NCI-H526 treated with DMSO at 0.1 percent for 48 hours (cell line): Measurements from ENCODE around the gene SIPA1L3.
"Not testable (repeated sequence)": the region's sequence is repeated elsewhere in the genome, so short reads cannot be mapped to it uniquely, and the experiment has no call there.

Experiments used
- DNase-seq: peaks from one replicate; lab custom pipeline; 2025; lab: John Stamatoyannopoulos, UW

SIPA1L3 gene

GRCh38 chr19:38045554-38046253 lies 138.7 kb downstream of the SIPA1L3 start:
- DNase-seq = no peak

GRCh38 chr19:38046254-38047048 lies 139.4 kb downstream of the SIPA1L3 start:
- no peak for DNase-seq

- no peak for DNase-seq
Observed at GRCh38 chr19:38047049-38047438, 140.0 kb downstream of the SIPA1L3 start.

GRCh38 chr19:38047641-38048040 lies 140.6 kb downstream of the SIPA1L3 start:
- DNase-seq = no peak

GRCh38 chr19:38049105-38049649 lies 142.2 kb downstream of the SIPA1L3 start:
- DNase-seq = no peak

- no peak for DNase-seq
Observed at GRCh38 chr19:38055010-38055409, 148.0 kb downstream of the SIPA1L3 start.

- no peak for DNase-seq
Observed at GRCh38 chr19:38055655-38056521, 148.9 kb downstream of the SIPA1L3 start.

- no peak for DNase-seq
Observed at GRCh38 chr19:38056646-38057045, 149.6 kb downstream of the SIPA1L3 start.

- DNase-seq = peak; percentile 67
Observed at GRCh38 chr19:38057959-38058690, 151.1 kb downstream of the SIPA1L3 start.

- DNase-seq = no peak
Observed at GRCh38 chr19:38059897-38060296, 152.9 kb downstream of the SIPA1L3 start.

GRCh38 chr19:38060331-38060730 lies 153.3 kb downstream of the SIPA1L3 start:
- DNase-seq = no peak

- no peak for DNase-seq
Observed at GRCh38 chr19:38061294-38061693, 154.3 kb downstream of the SIPA1L3 start.

- no peak for DNase-seq
Observed at GRCh38 chr19:38062959-38063761, 156.2 kb downstream of the SIPA1L3 start.

GRCh38 chr19:38063928-38064327 lies 156.9 kb downstream of the SIPA1L3 start:
- DNase-seq = no peak

GRCh38 chr19:38064661-38065425 lies 157.8 kb downstream of the SIPA1L3 start:
- no peak for DNase-seq

GRCh38 chr19:38065775-38066174 lies 158.8 kb downstream of the SIPA1L3 start:
- not testable (repeated sequence) for DNase-seq

GRCh38 chr19:38068826-38069225 lies 161.8 kb downstream of the SIPA1L3 start:
- DNase-seq = no peak

GRCh38 chr19:38070573-38070972 lies 163.6 kb downstream of the SIPA1L3 start:
- no peak for DNase-seq

- not testable (repeated sequence) for DNase-seq
Observed at GRCh38 chr19:38071054-38071453, 164.0 kb downstream of the SIPA1L3 start.

GRCh38 chr19:38071647-38072046 lies 164.6 kb downstream of the SIPA1L3 start:
- DNase-seq = no peak
